Measurements from ENCODE around the gene PLIN5. TPM values are rescaled to one million over a fixed set of nuclear protein-coding genes. Genes with fewer than 3 reads are reported as not detected.

Gene PLIN5
- total RNA-seq, 4 donors from 2014 or later: 1.8 to 16.4 (median 5.6) TPM

GRCh38 chr19:4556597-4557127 lies 21.6 kb upstream of the PLIN5 start:
- TF ChIP-seq, protein P1, sequence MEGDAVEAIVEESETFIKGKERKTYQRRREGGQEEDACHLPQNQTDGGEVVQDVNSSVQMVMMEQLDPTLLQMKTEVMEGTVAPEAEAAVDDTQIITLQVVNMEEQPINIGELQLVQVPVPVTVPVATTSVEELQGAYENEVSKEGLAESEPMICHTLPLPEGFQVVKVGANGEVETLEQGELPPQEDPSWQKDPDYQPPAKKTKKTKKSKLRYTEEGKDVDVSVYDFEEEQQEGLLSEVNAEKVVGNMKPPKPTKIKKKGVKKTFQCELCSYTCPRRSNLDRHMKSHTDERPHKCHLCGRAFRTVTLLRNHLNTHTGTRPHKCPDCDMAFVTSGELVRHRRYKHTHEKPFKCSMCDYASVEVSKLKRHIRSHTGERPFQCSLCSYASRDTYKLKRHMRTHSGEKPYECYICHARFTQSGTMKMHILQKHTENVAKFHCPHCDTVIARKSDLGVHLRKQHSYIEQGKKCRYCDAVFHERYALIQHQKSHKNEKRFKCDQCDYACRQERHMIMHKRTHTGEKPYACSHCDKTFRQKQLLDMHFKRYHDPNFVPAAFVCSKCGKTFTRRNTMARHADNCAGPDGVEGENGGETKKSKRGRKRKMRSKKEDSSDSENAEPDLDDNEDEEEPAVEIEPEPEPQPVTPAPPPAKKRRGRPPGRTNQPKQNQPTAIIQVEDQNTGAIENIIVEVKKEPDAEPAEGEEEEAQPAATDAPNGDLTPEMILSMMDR (IDR thresholded peaks at IDR 0.05): no peak
- no peak for TF ChIP-seq POLR2A (IDR thresholded peaks at IDR 0.05)
- no peak for TF ChIP-seq POLR2AphosphoS5 (IDR thresholded peaks at IDR 0.05)
- no peak for TF ChIP-seq EP300 (IDR thresholded peaks at IDR 0.05)
- Histone ChIP-seq H3K4me3 (no peak overlapping the region), H3K27me3 (peaks cover 7% of the 10 kb centered on the region), H3K9me3 (no peaks in the 10 kb centered on the region), H3K36me3 (no peaks in the 10 kb centered on the region), H3K27ac (no peak overlapping the region), H3K4me1 (peaks cover 11% of the 10 kb centered on the region)
- whole genome bisulfite sequencing: 63% methylated on average over 22 of the region's 25 CpGs
- no peak for DNase-seq (ENCODE audit: low spot score in 2 of 2)

GRCh38 chr19:4555657-4556561 lies 20.9 kb upstream of the PLIN5 start:
- Histone ChIP-seq H3K27ac (no peak overlapping the region), H3K27me3 (peaks cover 8% of the 10 kb centered on the region), H3K9me3 (no peaks in the 10 kb centered on the region), H3K4me3 (no peak overlapping the region), H3K36me3 (no peaks in the 10 kb centered on the region), H3K4me1 (peaks cover 11% of the 10 kb centered on the region)
- TF ChIP-seq, protein P1 (IDR thresholded peaks at IDR 0.05): no peak
- no peak for TF ChIP-seq EP300 (IDR thresholded peaks at IDR 0.05)
- no peak for TF ChIP-seq POLR2A (IDR thresholded peaks at IDR 0.05)
- no peak for TF ChIP-seq POLR2AphosphoS5 (IDR thresholded peaks at IDR 0.05)
- no peak for DNase-seq (ENCODE audit: low spot score in 2 of 2)
- WGBS: 68% methylated on average over 41 of the region's 43 CpGs

DNA sequence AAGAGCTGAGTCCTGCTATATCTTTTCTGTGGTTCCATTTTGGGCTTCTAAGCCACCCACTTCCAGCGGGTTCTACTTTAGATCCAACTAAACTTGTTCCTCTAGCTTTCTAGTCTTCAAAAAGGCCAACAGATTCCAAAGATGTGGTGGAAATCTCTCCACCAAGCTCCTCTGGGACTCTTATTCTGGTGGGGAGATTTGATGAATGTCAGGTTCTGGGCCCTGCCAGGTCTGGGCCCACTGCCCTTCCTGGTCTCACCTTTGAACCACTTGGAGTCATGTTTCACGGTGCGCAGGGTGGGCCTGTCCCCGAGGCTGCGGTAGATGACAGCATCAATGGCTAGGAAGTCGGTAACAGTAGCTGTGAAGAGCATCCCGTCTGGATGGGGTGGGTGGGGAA lies 19.7 kb upstream of the PLIN5 start:
- TF ChIP-seq EP300 (IDR thresholded peaks at IDR 0.05) (no peak), POLR2A (IDR thresholded peaks at IDR 0.05) (no peak), POLR2AphosphoS5 (IDR thresholded peaks at IDR 0.05) (no peak)
- Histone ChIP-seq H3K36me3 (no peaks in the 10 kb centered on the region), H3K4me3 (no peak overlapping the region), H3K4me1 (peaks cover 7% of the 10 kb centered on the region), H3K9me3 (no peaks in the 10 kb centered on the region), H3K27me3 (peaks cover 17% of the 10 kb centered on the region), H3K27ac (no peak overlapping the region)
- no peak for DNase-seq (ENCODE audit: low spot score in 2 of 2)
- WGBS: 84% methylated on average over 6 of the region's 7 CpGs

- WGBS: 75% methylated on average over 3 of the region's 3 CpGs
- TF ChIP-seq POLR2A (IDR thresholded peaks at IDR 0.05) (no peak), EP300 (IDR thresholded peaks at IDR 0.05) (no peak), POLR2AphosphoS5 (IDR thresholded peaks at IDR 0.05) (no peak)
- TF ChIP-seq, protein P1 (IDR thresholded peaks at IDR 0.05): no peak
- Histone ChIP-seq H3K4me3 (no peak overlapping the region), H3K9me3 (no peaks in the 10 kb centered on the region), H3K27me3 (peaks cover 17% of the 10 kb centered on the region), H3K4me1 (peaks cover 7% of the 10 kb centered on the region), H3K27ac (no peak overlapping the region), H3K36me3 (no peaks in the 10 kb centered on the region)
- no peak for DNase-seq (ENCODE audit: low spot score in 2 of 2)
These were observed 18.8 kb upstream of the PLIN5 start for GRCh38 chr19:4553775-4554174.

DNA sequence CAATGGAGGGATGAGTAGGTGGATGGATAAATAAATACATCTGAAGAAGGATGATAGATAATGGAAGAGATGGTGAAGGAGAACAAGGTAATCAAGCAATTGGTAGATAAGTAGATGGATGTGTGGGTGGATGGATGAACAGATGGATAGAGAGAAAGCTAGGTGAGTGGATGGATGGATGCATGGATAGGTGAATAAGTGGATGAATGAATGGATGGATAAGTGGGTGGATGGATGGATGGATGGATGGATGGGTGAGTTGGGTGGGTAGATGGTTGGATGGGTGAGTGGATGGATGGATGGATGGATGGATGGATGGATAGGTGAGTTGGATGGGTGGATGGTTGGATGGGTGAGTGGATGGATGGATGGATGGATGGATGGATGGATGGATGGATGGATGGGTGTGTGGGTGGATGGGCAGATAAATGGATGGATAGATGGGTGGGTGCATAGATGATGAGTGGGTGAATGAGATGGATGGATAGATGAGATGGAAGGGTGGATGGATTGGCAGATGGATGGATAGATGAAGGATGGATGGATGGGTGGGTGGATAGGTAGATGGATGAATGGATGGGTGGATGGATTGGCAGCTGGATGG lies 18.2 kb upstream of the PLIN5 start:
- H3K27ac ChIP-seq: no peak overlapping the region
- no peaks in the 10 kb centered on the region for H3K36me3 ChIP-seq
- H3K4me1 ChIP-seq: peaks cover 5% of the 10 kb centered on the region
- DNase-seq (ENCODE audit: low spot score in 2 of 2): no peak
- no peaks in the 10 kb centered on the region for H3K9me3 ChIP-seq
- no peak for TF ChIP-seq EP300 (IDR thresholded peaks at IDR 0.05)
- TF ChIP-seq POLR2A (IDR thresholded peaks at IDR 0.05): no peak
- TF ChIP-seq POLR2AphosphoS5 (IDR thresholded peaks at IDR 0.05): no peak
- TF ChIP-seq, protein P1 (IDR thresholded peaks at IDR 0.05): no peak
- no peak overlapping the region for H3K4me3 ChIP-seq
- H3K27me3 ChIP-seq: peaks cover 17% of the 10 kb centered on the region
